H1 (cell line): ENCODE data around the gene COPS6. TPM values are rescaled to one million over a fixed set of nuclear protein-coding genes. Genes with fewer than 3 reads are reported as not detected.

Experiments
- ASH2L ChIP-seq: fragments of 200-600, 300-600 bp; sonication (generic); IDR thresholded peaks from one replicate; pipeline ENCODE4 v1.7.1; 2017; ENCODE audit warnings: low read length
- CBX5 ChIP-seq: fragments of 300-800, 300-1000 bp; sonication (generic); IDR thresholded peaks from 2 replicates; pipeline ENCODE4 v1.7.1; 2016; ENCODE audit warnings: antibody characterized with exemption, low read length, low read depth
- CTCF ChIP-seq, 3 experiments: IDR thresholded peaks; 1 replicate in 2 of 3; 2 replicates in 1 of 3; pipeline versions ENCODE4 v1.5.1 to v1.6.1; 2011; ENCODE audit warnings: low read length in 3 of 3, mild to moderate bottlenecking in 3 of 3, inconsistent platforms in 2 of 3, low read depth in 1 of 3, moderate library complexity in 1 of 3; ENCODE audit not compliant: insufficient read depth in 1 of 3; ENCODE audit errors: control extremely low read depth in 1 of 3
- FOSL1 ChIP-seq: IDR thresholded peaks from 2 replicates; pipeline ENCODE4 v1.6.1; 2011; ENCODE audit warnings: mild to moderate bottlenecking, low read depth, low read length, moderate library complexity; ENCODE audit not compliant: insufficient read depth
- NRF1 ChIP-seq: IDR thresholded peaks from 2 replicates; pipeline ENCODE4 v1.6.1; 2011; ENCODE audit warnings: mild to moderate bottlenecking, low read depth, low read length, improper control_type of control experiment
- USF2 ChIP-seq: IDR thresholded peaks from 2 replicates; pipeline ENCODE4 v1.6.1; 2011; ENCODE audit warnings: low read length, improper control_type of control experiment
- ZNF274 ChIP-seq: IDR thresholded peaks from 2 replicates; pipeline ENCODE4 v1.7.0; 2012; ENCODE audit warnings: low read length, borderline replicate concordance; ENCODE audit errors: extremely low read depth
- polyA plus RNA-seq, 7 experiments: library from polyadenylated mRNA; depleted of rRNA in 3 of 7; stranded (reverse) in 5 of 7; unstranded in 2 of 7; fragments of >200 nt in 5 of 7; fragments of 200-250 nt in 2 of 7; gene quantifications; 1 replicate in 5 of 7; 2 replicates in 1 of 7; 4 replicates in 1 of 7; pipeline versions ENCODE4 v1.2.1 to v1.2.3, GENCODE V29; 2011 to 2013; ENCODE audit warnings: missing spikeins in 2 of 7, mixed read lengths in 2 of 7
- total RNA-seq: library from RNA; stranded (reverse); fragmentation: NEBNext Ultra II Directional; extraction: Animal tissue kit (Norgen Biotek cat#: 25700); gene quantifications from 2 replicates; pipeline ENCODE4 v1.2.1, GENCODE V29; 2021

COPS6 gene
- total and polyA plus RNA-seq, 2 of the 8 experiments (the other 6 are each of a cell fraction or from before 2014, with no cell fraction given): 127 to 225 TPM

- TF ChIP-seq USF2 (no peak), CTCF (IDR thresholded peaks at IDR 0.05; ENCODE audit: control extremely low read depth in 1 of 3, insufficient read depth in 1 of 3, low read depth in 1 of 3, low read length in 3 of 3) (no peak), CBX5 (no peak), ZNF274 (no peak), FOSL1 (no peak), NRF1 (no peak), ASH2L (no peak)
Measured at GRCh38 chr7:100082978-100083377, 5.8 kb upstream of the COPS6 start (continued).
